ENCODE measurements around the gene RHEBL1. TPM values are rescaled to one million over a fixed set of nuclear protein-coding genes. Genes with fewer than 3 reads are reported as not detected.

Gene RHEBL1
- total RNA-seq (2021) = 6.4 to 9.0 TPM (median 6.9 TPM) in 3 replicates
- percentile 46 among the genes with signal in this experiment for Bru-seq, nascent RNA
- long read RNA-seq, experiment 1, transcript RHEBL1-201 (8 exons, 1,210 nt) = major isoform, 12 of 19 reads
- long read RNA-seq, experiment 1, partial matches to known transcripts = 0 of 19 reads
- long read RNA-seq, experiment 1, other reads (novel, unspliced or antisense) = 3 of 19 reads
- long read RNA-seq, experiment 2, partial matches to known transcripts = 1 of 9 reads
- long read RNA-seq, experiment 2, other reads (novel, unspliced or antisense) = 4 of 9 reads
- long read RNA-seq, experiment 3, transcript RHEBL1-201 (8 exons, 1,210 nt) = major isoform, 19 of 29 reads
- long read RNA-seq, experiment 3, partial matches to known transcripts = 0 of 29 reads
- long read RNA-seq, experiment 3, other reads (novel, unspliced or antisense) = 5 of 29 reads

GRCh38 chr12:49069507-49070346 lies at the start of gene RHEBL1:
RHEBL1 (minus strand) TSS chr12:49069979; CDS start chr12:49069785, 194 bp downstream.
- ChIA-PET CTCF (interaction anchor here (0.7 to 7.8 kb wide), 18 partner anchors 14 to 281 kb away, joined by 3 to 73 read pairs (median 5); partner anchors contain the start of genes ADCY6, DHH, LMBR1L and TUBA1B), POLR2A (interaction anchor here (0.6 to 1.9 kb wide), 4 partner anchors 23 to 83 kb away, joined by 3 to 6 read pairs (median 4); partner anchors contain the start of gene LMBR1L)
- no peaks in the 10 kb centered on the region for H3K9me3 Mint-ChIP-seq
- peaks cover 20% of the 10 kb centered on the region for H3K27me3 Mint-ChIP-seq (ENCODE audit: low read depth)
- DNase-seq (ENCODE audit: low spot score) = peak; percentile 95
- H3K27ac Mint-ChIP-seq = peak within 1 kb of the TSS; percentile 7; the same call in 1 of the 2 replicates
- ATAC-seq = peak; percentile 96
- H3K4me1 Mint-ChIP-seq = peaks cover 15% of the 10 kb centered on the region
- peaks cover 3% of the 10 kb centered on the region; the same call in 1 of the 2 replicates for H3K36me3 Mint-ChIP-seq
- peak within 1 kb of the TSS; percentile 99 for H3K4me3 Mint-ChIP-seq
- no peak for TF ChIP-seq ZNF281 (CRISPR knock-in tag; IDR thresholded peaks at IDR 0.05)
- peak; percentile 84 for TF ChIP-seq MAX (CRISPR knock-in tag; IDR thresholded peaks at IDR 0.05)
- TF ChIP-seq KAT7 (CRISPR knock-in tag; IDR thresholded peaks at IDR 0.05; ENCODE audit: borderline replicate concordance) = no peak
- TF ChIP-seq ZNF219 (CRISPR knock-in tag; IDR thresholded peaks at IDR 0.05; ENCODE audit: borderline replicate concordance) = no peak
- peak; percentile 95 for TF ChIP-seq USF2 (CRISPR knock-in tag; IDR thresholded peaks at IDR 0.05)
- TF ChIP-seq, protein P1, sequence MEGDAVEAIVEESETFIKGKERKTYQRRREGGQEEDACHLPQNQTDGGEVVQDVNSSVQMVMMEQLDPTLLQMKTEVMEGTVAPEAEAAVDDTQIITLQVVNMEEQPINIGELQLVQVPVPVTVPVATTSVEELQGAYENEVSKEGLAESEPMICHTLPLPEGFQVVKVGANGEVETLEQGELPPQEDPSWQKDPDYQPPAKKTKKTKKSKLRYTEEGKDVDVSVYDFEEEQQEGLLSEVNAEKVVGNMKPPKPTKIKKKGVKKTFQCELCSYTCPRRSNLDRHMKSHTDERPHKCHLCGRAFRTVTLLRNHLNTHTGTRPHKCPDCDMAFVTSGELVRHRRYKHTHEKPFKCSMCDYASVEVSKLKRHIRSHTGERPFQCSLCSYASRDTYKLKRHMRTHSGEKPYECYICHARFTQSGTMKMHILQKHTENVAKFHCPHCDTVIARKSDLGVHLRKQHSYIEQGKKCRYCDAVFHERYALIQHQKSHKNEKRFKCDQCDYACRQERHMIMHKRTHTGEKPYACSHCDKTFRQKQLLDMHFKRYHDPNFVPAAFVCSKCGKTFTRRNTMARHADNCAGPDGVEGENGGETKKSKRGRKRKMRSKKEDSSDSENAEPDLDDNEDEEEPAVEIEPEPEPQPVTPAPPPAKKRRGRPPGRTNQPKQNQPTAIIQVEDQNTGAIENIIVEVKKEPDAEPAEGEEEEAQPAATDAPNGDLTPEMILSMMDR (IDR thresholded peaks at IDR 0.05) = no peak
- no peak for TF ChIP-seq ELF4 (CRISPR knock-in tag; IDR thresholded peaks at IDR 0.05; ENCODE audit: low read depth)
- peak; percentile 99 for TF ChIP-seq ZNF423 (CRISPR knock-in tag; IDR thresholded peaks at IDR 0.05)
- TF ChIP-seq FOXK1 (CRISPR knock-in tag; IDR thresholded peaks at IDR 0.05) = peak; percentile 88; the same call in 1 of the 2 replicates
- 0 out of 2 replicates have a peak, but pooled peaks have one; percentile 19 for TF ChIP-seq TEAD1 (CRISPR knock-in tag; IDR thresholded peaks at IDR 0.05)
- TF ChIP-seq CREM (CRISPR knock-in tag; IDR thresholded peaks at IDR 0.05) = 0 out of 2 replicates have a peak, but pooled peaks have one; percentile 59
- TF ChIP-seq, protein P2, sequence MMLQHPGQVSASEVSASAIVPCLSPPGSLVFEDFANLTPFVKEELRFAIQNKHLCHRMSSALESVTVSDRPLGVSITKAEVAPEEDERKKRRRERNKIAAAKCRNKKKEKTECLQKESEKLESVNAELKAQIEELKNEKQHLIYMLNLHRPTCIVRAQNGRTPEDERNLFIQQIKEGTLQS (CRISPR knock-in tag; conservative IDR thresholded peaks at IDR 0.05) = no peak
- no peak for TF ChIP-seq CBFB (CRISPR knock-in tag; IDR thresholded peaks at IDR 0.05; ENCODE audit: low read depth)
- TF ChIP-seq ARID4B (CRISPR knock-in tag; IDR thresholded peaks at IDR 0.05; ENCODE audit: borderline replicate concordance) = peak; percentile 65; the same call in 1 of the 2 replicates
- TF ChIP-seq ETV6 (CRISPR knock-in tag; IDR thresholded peaks at IDR 0.05) = no peak; the same call in 1 of the 2 replicates
- TF ChIP-seq, protein P3, sequence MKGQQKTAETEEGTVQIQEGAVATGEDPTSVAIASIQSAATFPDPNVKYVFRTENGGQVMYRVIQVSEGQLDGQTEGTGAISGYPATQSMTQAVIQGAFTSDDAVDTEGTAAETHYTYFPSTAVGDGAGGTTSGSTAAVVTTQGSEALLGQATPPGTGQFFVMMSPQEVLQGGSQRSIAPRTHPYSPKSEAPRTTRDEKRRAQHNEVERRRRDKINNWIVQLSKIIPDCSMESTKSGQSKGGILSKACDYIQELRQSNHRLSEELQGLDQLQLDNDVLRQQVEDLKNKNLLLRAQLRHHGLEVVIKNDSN (CRISPR knock-in tag; IDR thresholded peaks at IDR 0.05) = peak; percentile 95
- TF ChIP-seq SP1 (CRISPR knock-in tag; conservative IDR thresholded peaks at IDR 0.05) = peak; percentile 62
- TF ChIP-seq, protein P4, sequence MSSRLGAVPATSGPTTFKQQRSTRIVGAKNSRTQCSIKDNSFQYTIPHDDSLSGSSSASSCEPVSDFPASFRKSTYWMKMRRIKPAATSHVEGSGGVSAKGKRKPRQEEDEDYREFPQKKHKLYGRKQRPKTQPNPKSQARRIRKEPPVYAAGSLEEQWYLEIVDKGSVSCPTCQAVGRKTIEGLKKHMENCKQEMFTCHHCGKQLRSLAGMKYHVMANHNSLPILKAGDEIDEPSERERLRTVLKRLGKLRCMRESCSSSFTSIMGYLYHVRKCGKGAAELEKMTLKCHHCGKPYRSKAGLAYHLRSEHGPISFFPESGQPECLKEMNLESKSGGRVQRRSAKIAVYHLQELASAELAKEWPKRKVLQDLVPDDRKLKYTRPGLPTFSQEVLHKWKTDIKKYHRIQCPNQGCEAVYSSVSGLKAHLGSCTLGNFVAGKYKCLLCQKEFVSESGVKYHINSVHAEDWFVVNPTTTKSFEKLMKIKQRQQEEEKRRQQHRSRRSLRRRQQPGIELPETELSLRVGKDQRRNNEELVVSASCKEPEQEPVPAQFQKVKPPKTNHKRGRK (CRISPR knock-in tag; IDR thresholded peaks at IDR 0.05; ENCODE audit: borderline replicate concordance) = no peak
- no peak for TF ChIP-seq RORB (CRISPR knock-in tag; IDR thresholded peaks at IDR 0.05)
- no peak for TF ChIP-seq ZNF317 (CRISPR knock-in tag; IDR thresholded peaks at IDR 0.05; ENCODE audit: borderline replicate concordance, low read depth)
